Measurements from ENCODE around the gene KLHL2. TPM values are rescaled to one million over a fixed set of nuclear protein-coding genes. Genes with fewer than 3 reads are reported as not detected.

The KLHL2 gene
- total RNA-seq, 1 experiment from 2014 or later = 23.7 TPM

GRCh38 chr4:165201806-165202205, 5.6 kb upstream of the KLHL2 start:
- CTCF ChIA-PET = no interaction called here
- no peak for DNase-seq (ENCODE audit: low spot score)
- POLR2A ChIA-PET (ENCODE audit: low non-redundant PET) = no interaction called here
- Histone ChIP-seq H3K27me3 (replicated peaks; ENCODE audit: insufficient read depth, low read depth, low read length, poor library complexity) (no peaks in the 10 kb centered on the region), H3K9me3 (ENCODE audit: low read depth, low read length, poor library complexity, severe bottlenecking) (no peaks in the 10 kb centered on the region), H3K27ac (ENCODE audit: low read depth, low read length, poor library complexity, severe bottlenecking) (no peak overlapping the region), H3K4me1 (ENCODE audit: insufficient read depth, low read length, poor library complexity, severe bottlenecking) (peaks cover 5% of the 10 kb centered on the region), H3K4me3 (ENCODE audit: low read depth, low read length, poor library complexity, severe bottlenecking) (no peak overlapping the region), H3K36me3 (ENCODE audit: insufficient read depth, low read length, poor library complexity, severe bottlenecking) (no peaks in the 10 kb centered on the region)
- TF ChIP-seq CTCF (conservative IDR thresholded peaks at IDR 0.05; ENCODE audit: low read depth, low read length) (no peak), EZH2 (IDR thresholded peaks at IDR 0.05; ENCODE audit: borderline replicate concordance, low read depth, low read length, poor library complexity, severe bottlenecking) (no peak)
- intact Hi-C loops (cut with micrococcal nuclease; ENCODE audit: unreplicated experiment) = no loop called here
- no TSS peak for BruUV-seq (replicated peaks)

GRCh38 chr4:165203541-165204461, 3.6 kb upstream of the KLHL2 start:
- POLR2A ChIA-PET (ENCODE audit: low non-redundant PET) = no interaction called here
- Histone ChIP-seq H3K9me3 (ENCODE audit: low read depth, low read length, poor library complexity, severe bottlenecking) (no peaks in the 10 kb centered on the region), H3K27me3 (replicated peaks; ENCODE audit: insufficient read depth, low read depth, low read length, poor library complexity) (no peaks in the 10 kb centered on the region), H3K4me1 (ENCODE audit: insufficient read depth, low read length, poor library complexity, severe bottlenecking) (peaks cover 8% of the 10 kb centered on the region), H3K27ac (ENCODE audit: low read depth, low read length, poor library complexity, severe bottlenecking) (no peak overlapping the region), H3K36me3 (ENCODE audit: insufficient read depth, low read length, poor library complexity, severe bottlenecking) (no peaks in the 10 kb centered on the region), H3K4me3 (ENCODE audit: low read depth, low read length, poor library complexity, severe bottlenecking) (no peak overlapping the region)
- DNase-seq (ENCODE audit: low spot score) = no peak
- CTCF ChIA-PET = no interaction called here
- no TSS peak for BruUV-seq (replicated peaks)
- TF ChIP-seq EZH2 (IDR thresholded peaks at IDR 0.05; ENCODE audit: borderline replicate concordance, low read depth, low read length, poor library complexity, severe bottlenecking) (no peak), CTCF (conservative IDR thresholded peaks at IDR 0.05; ENCODE audit: low read depth, low read length) (no peak)
- intact Hi-C loops (cut with micrococcal nuclease; ENCODE audit: unreplicated experiment) = no loop called here

GRCh38 chr4:165204462-165204830, 2.9 kb upstream of the KLHL2 start:
- H3K27ac ChIP-seq (ENCODE audit: low read depth, low read length, poor library complexity, severe bottlenecking) = no peak overlapping the region
- DNase-seq (ENCODE audit: low spot score) = no peak
- intact Hi-C loops (cut with micrococcal nuclease; ENCODE audit: unreplicated experiment) = no loop called here
- H3K27me3 ChIP-seq (replicated peaks; ENCODE audit: insufficient read depth, low read depth, low read length, poor library complexity) = no peaks in the 10 kb centered on the region
- TF ChIP-seq EZH2 (IDR thresholded peaks at IDR 0.05; ENCODE audit: borderline replicate concordance, low read depth, low read length, poor library complexity, severe bottlenecking) = no peak
- no peak for TF ChIP-seq CTCF (conservative IDR thresholded peaks at IDR 0.05; ENCODE audit: low read depth, low read length)
- H3K4me3 ChIP-seq (ENCODE audit: low read depth, low read length, poor library complexity, severe bottlenecking) = no peak overlapping the region
- H3K4me1 ChIP-seq (ENCODE audit: insufficient read depth, low read length, poor library complexity, severe bottlenecking) = peaks cover 12% of the 10 kb centered on the region
- ChIA-PET POLR2A (ENCODE audit: low non-redundant PET) (no interaction called here), CTCF (no interaction called here)
- no peaks in the 10 kb centered on the region for H3K36me3 ChIP-seq (ENCODE audit: insufficient read depth, low read length, poor library complexity, severe bottlenecking)
- no peaks in the 10 kb centered on the region for H3K9me3 ChIP-seq (ENCODE audit: low read depth, low read length, poor library complexity, severe bottlenecking)
- BruUV-seq (replicated peaks) = no TSS peak
